Measurements from ENCODE around the gene CCDC97. TPM values are rescaled to one million over a fixed set of nuclear protein-coding genes. Genes with fewer than 3 reads are reported as not detected.
"Not testable (repeated sequence)": the region's sequence is repeated elsewhere in the genome, so short reads cannot be mapped to it uniquely, and the experiment has no call there.

CCDC97 gene
- total and polyA plus RNA-seq, 7 donors = 8.7 to 23.1 (median 11.3) TPM

GRCh38 chr19:41288673-41289530 is 21.1 kb upstream of the CCDC97 start:
- no peak overlapping the region for H3K4me3 ChIP-seq
- H3K36me3 ChIP-seq = peaks cover 18 to 100% (median 63%) of the 10 kb centered on the region in 4 donors
- DNase-seq = no peak
- H3K9me3 ChIP-seq = no peaks in the 10 kb centered on the region
- no peaks in the 10 kb centered on the region for H3K4me1 ChIP-seq
- TF ChIP-seq CTCF (IDR thresholded peaks at IDR 0.05) (no peak), POLR2A (IDR thresholded peaks at IDR 0.05) (no peak), EP300 (IDR thresholded peaks at IDR 0.05) (no peak), POLR2AphosphoS5 (IDR thresholded peaks at IDR 0.05) (no peak)
- intact Hi-C loops (cut with DNase I) = no loop called here
- no peak overlapping the region for H3K27ac ChIP-seq
- no peaks in the 10 kb centered on the region for H3K27me3 ChIP-seq
- WGBS, 2 donors = 90 to 92% methylated on average over 3 of the region's 3 CpGs

DNA sequence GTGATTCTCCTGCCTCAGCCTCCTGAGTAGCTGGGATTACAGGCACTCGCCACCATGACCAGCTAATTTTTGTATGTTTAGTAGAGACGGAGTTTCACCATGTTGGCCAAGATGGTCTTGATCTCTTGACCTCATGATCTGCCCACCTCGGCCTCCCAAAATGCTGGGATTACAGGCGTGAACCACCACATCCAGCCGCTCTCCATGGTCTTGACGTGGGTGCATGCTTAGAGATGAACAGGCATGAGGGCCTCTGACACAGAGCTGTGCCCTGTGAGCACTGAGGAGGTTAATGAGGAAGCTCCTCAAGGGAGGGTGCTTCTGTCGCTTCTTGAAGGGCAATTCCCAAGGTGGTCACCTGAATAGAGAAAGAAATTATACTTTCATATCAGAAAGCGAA is 20.2 kb upstream of the CCDC97 start:
- 95% methylated on average over 8 of the region's 8 CpGs for WGBS, 2 donors
- peaks cover 27 to 100% (median 65%) of the 10 kb centered on the region in 4 donors for H3K36me3 ChIP-seq
- peak; percentile 51 for DNase-seq
- H3K4me3 ChIP-seq; H3K9me3 ChIP-seq; intact Hi-C loops (cut with DNase I); H3K27ac ChIP-seq; H3K27me3 ChIP-seq; H3K4me1 ChIP-seq: not testable (repeated sequence)

GRCh38 chr19:41294393-41294792 is 15.6 kb upstream of the CCDC97 start:
- intact Hi-C loops (cut with DNase I) = no loop called here
- no peak overlapping the region for H3K4me3 ChIP-seq
- no peak overlapping the region for H3K27ac ChIP-seq
- WGBS, 2 donors = 94 to 97% methylated on average over 10 of the region's 10 CpGs
- H3K9me3 ChIP-seq = no peaks in the 10 kb centered on the region
- DNase-seq = peak; percentile 22
- H3K4me1 ChIP-seq = peaks cover 0 to 30% (median 27%) of the 10 kb centered on the region in 4 donors
- H3K36me3 ChIP-seq = peaks cover 37 to 83% (median 60%) of the 10 kb centered on the region in 4 donors
- TF ChIP-seq POLR2AphosphoS5 (IDR thresholded peaks at IDR 0.05) (no peak), POLR2A (IDR thresholded peaks at IDR 0.05) (no peak), EP300 (IDR thresholded peaks at IDR 0.05) (no peak), CTCF (IDR thresholded peaks at IDR 0.05) (no peak)
- H3K27me3 ChIP-seq = no peaks in the 10 kb centered on the region

GRCh38 chr19:41295499-41295898 is 14.5 kb upstream of the CCDC97 start:
- H3K27me3 ChIP-seq = no peaks in the 10 kb centered on the region
- DNase-seq = peak; percentile 48
- peak overlapping the region in 1 of 4 donors; percentile 12 for H3K27ac ChIP-seq
- peaks cover 0 to 41% (median 38%) of the 10 kb centered on the region in 4 donors for H3K4me1 ChIP-seq
- 62 to 81% methylated on average over 6 of the region's 6 CpGs for whole genome bisulfite sequencing, 2 donors
- peaks cover 37 to 78% (median 53%) of the 10 kb centered on the region in 4 donors for H3K36me3 ChIP-seq
- H3K9me3 ChIP-seq = no peaks in the 10 kb centered on the region
- no peak overlapping the region for H3K4me3 ChIP-seq
- no peak for TF ChIP-seq CTCF (IDR thresholded peaks at IDR 0.05)
- intact Hi-C loops (cut with DNase I) = no loop called here

DNA sequence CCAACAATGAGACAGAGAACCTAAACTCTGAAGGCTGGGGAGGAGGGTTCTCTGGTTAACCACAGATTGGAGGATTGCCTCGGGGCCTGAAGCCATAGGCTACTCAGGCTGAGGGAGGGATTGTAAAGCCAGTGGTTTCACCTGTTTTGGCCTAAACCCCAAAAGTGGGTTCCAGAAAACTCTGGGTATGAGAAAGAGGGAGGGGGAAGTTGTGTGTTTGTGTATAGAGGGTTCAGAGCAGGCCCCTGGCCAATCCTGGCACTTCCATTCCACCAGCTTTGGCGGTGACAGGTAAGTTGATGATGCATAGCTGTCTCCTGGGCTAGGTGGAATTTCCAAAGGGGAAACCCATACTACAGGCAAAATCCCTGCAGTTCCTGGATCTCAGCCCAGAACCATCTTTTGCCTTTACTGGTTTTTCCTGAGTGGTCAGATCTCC is 13.5 kb upstream of the CCDC97 start:
- peaks cover 37 to 78% (median 61%) of the 10 kb centered on the region in 4 donors for H3K36me3 ChIP-seq
- H3K27me3 ChIP-seq = no peaks in the 10 kb centered on the region
- intact Hi-C loops (cut with DNase I) = no loop called here
- no peaks in the 10 kb centered on the region for H3K9me3 ChIP-seq
- 76 to 80% methylated on average over 2 of the region's 2 CpGs for WGBS, 2 donors
- H3K4me3 ChIP-seq = no peak overlapping the region
- TF ChIP-seq CTCF (IDR thresholded peaks at IDR 0.05) (no peak), EP300 (IDR thresholded peaks at IDR 0.05) (no peak), POLR2A (IDR thresholded peaks at IDR 0.05) (no peak), POLR2AphosphoS5 (IDR thresholded peaks at IDR 0.05) (no peak)
- H3K4me1 ChIP-seq = peaks cover 0 to 44% (median 40%) of the 10 kb centered on the region in 4 donors
- peak overlapping the region; percentile 66 to 79 (median 78) for H3K27ac ChIP-seq
- DNase-seq = no peak

All from sigmoid colon (tissue), 7 donors.